Caco-2 (cell line): ENCODE results near the gene EXOC3L2. TPM values are rescaled to one million over a fixed set of nuclear protein-coding genes. Genes with fewer than 3 reads are reported as not detected.

Source experiments
- Bru-seq: library from RNA; stranded (reverse); fragments of 400-500 nt; gene quantifications from one replicate; lab custom pipeline; 2021; lab: Mats Ljungman, UMichigan
- BruChase-seq, 2 experiments: library from RNA; stranded (reverse); fragments of 400-500 nt; gene quantifications; one replicate each; lab custom pipeline; 2021; lab: Mats Ljungman, UMichigan
- BruUV-seq: library from RNA; stranded (reverse); fragments of 400-500 nt; replicated peaks from 2 replicates; lab custom pipeline; 2021; lab: Mats Ljungman, UMichigan
- CTCF ChIA-PET: fragments of 300-600 bp; sonication (Branson Sonifier 250); formaldehyde crosslinking; loops from one replicate; lab custom pipeline; 2022; ENCODE audit warnings: antibody characterized with exemption; lab: Charles Lee
- POLR2A ChIA-PET: fragments of 300-600 bp; sonication (Branson Sonifier 250); formaldehyde crosslinking; loops from one replicate; lab custom pipeline; 2022; ENCODE audit warnings: antibody characterized with exemption; lab: Charles Lee
- DNase-seq, 2 experiments: peaks; one replicate each; pipeline versions ENCODE4 v3.0.0 to v3.0.0-alpha.2; 2020 to 2022
- H3K27me3 ChIP-seq: replicated peaks from 2 replicates; pipeline ENCODE4 v1.6.0; 2011; ENCODE audit warnings: low read length; ENCODE audit not compliant: control insufficient read depth, insufficient read depth
- H3K36me3 ChIP-seq: 2 replicates; pipeline ENCODE4 v1.5.1; 2011; ENCODE audit warnings: low read length; ENCODE audit not compliant: control insufficient read depth, insufficient read depth
- H3K4me1 ChIP-seq: fragments of 250-450 bp; sonication (Bioruptor Pico); 2 replicates; pipeline ENCODE4 v1.5.1; 2020; ENCODE audit warnings: mild to moderate bottlenecking
- H3K4me3 ChIP-seq: 2 replicates; pipeline ENCODE4 v1.5.1; 2011; ENCODE audit warnings: low read depth, mild to moderate bottlenecking, control low read depth, low read length
- H3K9me3 ChIP-seq: fragments of 250-450 bp; sonication (Bioruptor Pico); 2 replicates; pipeline ENCODE4 v1.5.1; 2020; ENCODE audit warnings: mild to moderate bottlenecking, moderate library complexity
- H3K27ac Mint-ChIP-seq: one replicate; pipeline ENCODE4 v1.8.0; 2022; ENCODE audit warnings: mixed read lengths; ENCODE audit not compliant: unreplicated experiment
- H3K27me3 Mint-ChIP-seq: one replicate; pipeline ENCODE4 v1.8.0; 2022; ENCODE audit warnings: mixed read lengths; ENCODE audit not compliant: insufficient read depth, unreplicated experiment
- H3K36me3 Mint-ChIP-seq: one replicate; pipeline ENCODE4 v1.8.0; 2022; ENCODE audit warnings: mild to moderate bottlenecking, mixed read lengths; ENCODE audit not compliant: insufficient read depth, unreplicated experiment
- H3K4me1 Mint-ChIP-seq: one replicate; pipeline ENCODE4 v1.8.0; 2022; ENCODE audit warnings: low read depth, mixed read lengths; ENCODE audit not compliant: unreplicated experiment
- H3K4me3 Mint-ChIP-seq: one replicate; pipeline ENCODE4 v1.8.0; 2022; ENCODE audit warnings: mild to moderate bottlenecking, moderate library complexity, mixed read lengths; ENCODE audit not compliant: unreplicated experiment
- H3K9me3 Mint-ChIP-seq: one replicate; pipeline ENCODE4 v1.8.0; 2022; ENCODE audit warnings: mixed read lengths; ENCODE audit not compliant: unreplicated experiment
- intact Hi-C: fragments of 100-400 bp; cut with micrococcal nuclease; formaldehyde crosslinking; loops from one replicate; pipeline ENCODE4 v1.10.0; 2022; ENCODE audit not compliant: unreplicated experiment
- long read RNA-seq: library from polyadenylated mRNA; stranded (forward); transcript quantifications from one replicate; pipeline ENCODE4 v2.0.0, GENCODE V29; 2022
- total RNA-seq: library from RNA; stranded (reverse); gene quantifications from 2 replicates; pipeline ENCODE4 v1.2.3, GENCODE V29; 2022
- TF ChIP-seq, protein P1 (sequence below), 2 experiments: fragments of 200-600 bp in 1 of 2; IDR thresholded peaks; 1 replicate in 1 of 2; 2 replicates in 1 of 2; pipeline versions ENCODE4 v1.5.1 to v1.8.0; 2011 to 2022; ENCODE audit warnings: antibody characterized with exemption in 1 of 2, control low read depth in 1 of 2, inconsistent platforms in 1 of 2, low read depth in 1 of 2, low read length in 1 of 2, mild to moderate bottlenecking in 1 of 2, moderate library complexity in 1 of 2; ENCODE audit not compliant: insufficient read depth in 1 of 2, severe bottlenecking in 1 of 2, unreplicated experiment in 1 of 2

Gene EXOC3L2
- not detected in 2 replicates for total RNA-seq
- percentile 3 among the genes with signal in this experiment for Bru-seq, nascent RNA
- percentile 3 among the genes with signal in this experiment for BruChase-seq, experiment 1, labeled RNA remaining after a 2-hour chase
- BruChase-seq, experiment 2, labeled RNA remaining after a 6-hour chase = percentile 1 among the genes with signal in this experiment
- long read RNA-seq = 0 reads

DNA sequence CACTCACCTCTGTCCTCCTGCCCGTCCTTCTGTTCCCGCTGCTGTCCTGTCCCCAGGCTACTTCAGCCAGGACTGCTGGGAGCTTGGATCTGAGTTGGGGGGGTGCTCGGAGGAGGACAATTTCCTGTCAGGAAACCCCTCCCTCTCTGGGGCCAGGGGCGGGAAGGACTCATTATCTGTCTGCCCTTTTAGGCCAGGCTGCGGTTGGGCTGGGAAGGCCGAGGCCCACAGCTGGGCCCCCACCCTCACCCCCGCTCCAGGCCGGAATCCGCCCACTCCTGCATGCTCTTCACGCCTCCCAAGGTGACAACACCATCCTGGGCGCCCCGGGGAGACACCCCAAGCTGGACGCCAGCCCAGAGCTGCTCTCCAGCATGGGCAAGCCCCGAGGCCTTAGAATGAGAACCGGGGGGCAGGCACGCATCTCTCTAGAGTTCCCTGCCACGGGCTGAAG lies at the start of gene EXOC3L2:
Gene EXOC3L2, minus strand, starts transcription at position 74 of the 454 bp plus-strand sequence. CDS start 6,362 bp downstream, outside the sequence.
- BruUV-seq = no TSS peak
- Mint-ChIP-seq H3K36me3 (no peaks in the 10 kb centered on the region), H3K4me3 (no peak within 1 kb of the TSS), H3K4me1 (no peaks in the 10 kb centered on the region), H3K27ac (peak within 1 kb of the TSS; percentile 23), H3K27me3 (peaks cover 2% of the 10 kb centered on the region), H3K9me3 (no peaks in the 10 kb centered on the region)
- TF ChIP-seq, protein P1, sequence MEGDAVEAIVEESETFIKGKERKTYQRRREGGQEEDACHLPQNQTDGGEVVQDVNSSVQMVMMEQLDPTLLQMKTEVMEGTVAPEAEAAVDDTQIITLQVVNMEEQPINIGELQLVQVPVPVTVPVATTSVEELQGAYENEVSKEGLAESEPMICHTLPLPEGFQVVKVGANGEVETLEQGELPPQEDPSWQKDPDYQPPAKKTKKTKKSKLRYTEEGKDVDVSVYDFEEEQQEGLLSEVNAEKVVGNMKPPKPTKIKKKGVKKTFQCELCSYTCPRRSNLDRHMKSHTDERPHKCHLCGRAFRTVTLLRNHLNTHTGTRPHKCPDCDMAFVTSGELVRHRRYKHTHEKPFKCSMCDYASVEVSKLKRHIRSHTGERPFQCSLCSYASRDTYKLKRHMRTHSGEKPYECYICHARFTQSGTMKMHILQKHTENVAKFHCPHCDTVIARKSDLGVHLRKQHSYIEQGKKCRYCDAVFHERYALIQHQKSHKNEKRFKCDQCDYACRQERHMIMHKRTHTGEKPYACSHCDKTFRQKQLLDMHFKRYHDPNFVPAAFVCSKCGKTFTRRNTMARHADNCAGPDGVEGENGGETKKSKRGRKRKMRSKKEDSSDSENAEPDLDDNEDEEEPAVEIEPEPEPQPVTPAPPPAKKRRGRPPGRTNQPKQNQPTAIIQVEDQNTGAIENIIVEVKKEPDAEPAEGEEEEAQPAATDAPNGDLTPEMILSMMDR (IDR thresholded peaks at IDR 0.05; ENCODE audit: insufficient read depth in 1 of 2, low read depth in 1 of 2, low read length in 1 of 2, severe bottlenecking in 1 of 2, unreplicated experiment in 1 of 2) = no peak
- CTCF ChIA-PET = interaction anchor here (0.6 kb wide), 1 partner anchor 11 kb away, joined by 3 read pairs; no protein-coding TSS in a partner anchor
- intact Hi-C loops = loop anchor here (5.0 kb wide), 1 partner anchor 83 kb away; the partner anchor contains the start of gene NKPD1
- Histone ChIP-seq H3K4me3 (no peak within 1 kb of the TSS), H3K4me1 (0 out of 2 replicates have a peak, but pooled peaks cover 3% of the 10 kb centered on the region), H3K9me3 (no peaks in the 10 kb centered on the region), H3K36me3 (no peaks in the 10 kb centered on the region), H3K27me3 (no peaks in the 10 kb centered on the region)
- DNase-seq = no peak
- POLR2A ChIA-PET = no interaction called here

DNA sequence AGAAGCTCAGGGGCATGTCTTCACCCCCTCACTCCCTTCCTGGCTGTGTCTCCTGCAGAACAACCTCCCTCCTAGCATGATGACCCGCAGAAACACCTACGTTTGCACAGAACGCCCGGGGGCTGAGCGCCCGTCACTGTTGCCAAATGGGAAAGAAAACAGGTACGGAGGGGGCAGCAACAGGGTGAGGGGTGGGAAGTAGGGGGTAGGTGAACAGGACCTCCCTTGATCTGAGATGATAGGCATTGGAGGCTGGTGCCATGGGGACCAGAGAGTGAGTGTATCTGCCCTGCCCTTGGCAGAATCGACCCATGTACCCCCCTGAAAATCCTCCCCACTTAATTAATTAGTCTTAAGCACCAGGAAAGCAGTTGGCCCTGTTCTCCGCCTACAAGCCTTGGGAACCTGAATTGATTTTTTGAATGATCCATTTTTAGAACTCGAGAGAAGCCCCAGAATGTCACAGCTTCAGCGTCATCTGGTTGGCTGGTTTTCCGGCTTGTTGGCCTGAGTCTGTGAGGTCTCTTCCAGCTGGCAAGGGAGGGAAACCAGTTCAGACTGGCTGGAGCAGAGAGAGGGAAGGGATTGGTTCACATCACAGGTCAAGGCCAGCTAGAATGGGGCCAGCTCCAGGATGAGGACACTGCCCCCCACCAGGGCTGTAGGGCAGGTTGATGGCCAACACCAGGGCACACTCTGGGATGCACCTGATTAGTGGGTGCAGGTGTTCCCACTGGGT lies 49.3 kb upstream of the EXOC3L2 start:
- no TSS peak for BruUV-seq
- Histone ChIP-seq H3K4me1 (peaks cover 5% of the 10 kb centered on the region; the same call in 1 of the 2 replicates), H3K36me3 (peaks cover 2% of the 10 kb centered on the region), H3K27me3 (no peaks in the 10 kb centered on the region), H3K4me3 (no peak overlapping the region), H3K9me3 (no peaks in the 10 kb centered on the region)
- no peak overlapping the region for H3K27ac Mint-ChIP-seq
- peaks cover 6% of the 10 kb centered on the region for H3K4me1 Mint-ChIP-seq
- H3K4me3 Mint-ChIP-seq = no peak overlapping the region
- TF ChIP-seq, protein P1 (IDR thresholded peaks at IDR 0.05; ENCODE audit: insufficient read depth in 1 of 2, low read depth in 1 of 2, low read length in 1 of 2, severe bottlenecking in 1 of 2, unreplicated experiment in 1 of 2) = no peak
- intact Hi-C loops = no loop called here
- DNase-seq = no peak
- H3K36me3 Mint-ChIP-seq = no peaks in the 10 kb centered on the region
- ChIA-PET POLR2A (no interaction called here), CTCF (no interaction called here)
- H3K27me3 Mint-ChIP-seq = no peaks in the 10 kb centered on the region
- no peaks in the 10 kb centered on the region for H3K9me3 Mint-ChIP-seq

DNA sequence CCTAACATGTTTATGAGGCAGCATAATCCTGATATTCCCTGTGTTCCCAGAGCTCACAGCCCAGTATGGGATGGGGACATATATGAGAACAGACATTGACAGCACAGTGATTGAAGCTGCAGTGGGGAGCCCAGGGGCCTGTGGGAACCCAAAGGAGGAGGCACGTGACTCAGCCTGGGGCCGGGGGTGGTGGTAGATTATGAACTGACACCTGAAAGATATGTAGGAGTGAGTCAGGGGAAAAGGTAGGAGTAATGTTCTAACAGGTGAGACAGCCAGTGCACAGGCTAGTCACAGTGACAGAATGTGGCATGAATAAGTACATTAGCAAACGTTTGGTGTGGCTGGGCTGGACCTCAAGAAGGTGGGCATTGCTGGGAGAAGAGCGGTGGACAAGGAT lies 48.5 kb upstream of the EXOC3L2 start:
- POLR2A ChIA-PET = no interaction called here
- no TSS peak for BruUV-seq
- H3K27me3 ChIP-seq = no peaks in the 10 kb centered on the region
- no peak overlapping the region for H3K4me3 ChIP-seq
- Mint-ChIP-seq H3K36me3 (no peaks in the 10 kb centered on the region), H3K4me3 (no peak overlapping the region), H3K4me1 (no peaks in the 10 kb centered on the region), H3K9me3 (no peaks in the 10 kb centered on the region), H3K27me3 (no peaks in the 10 kb centered on the region), H3K27ac (no peak overlapping the region)
- no peaks in the 10 kb centered on the region for H3K9me3 ChIP-seq
- H3K36me3 ChIP-seq = peaks cover 2% of the 10 kb centered on the region
- CTCF ChIA-PET = no interaction called here
- no peaks in the 10 kb centered on the region for H3K4me1 ChIP-seq
- intact Hi-C loops = no loop called here
- TF ChIP-seq, protein P1 (IDR thresholded peaks at IDR 0.05; ENCODE audit: insufficient read depth in 1 of 2, low read depth in 1 of 2, low read length in 1 of 2, severe bottlenecking in 1 of 2, unreplicated experiment in 1 of 2) = no peak
- DNase-seq = no peak
